K562 (cell line): Measurements from ENCODE around the gene SRPK2. TPM values are rescaled to one million over a fixed set of nuclear protein-coding genes. Genes with fewer than 3 reads are reported as not detected.

Experiments
- MGA ChIP-seq: fragments of 450-650 bp; IDR thresholded peaks from 2 replicates; pipeline ENCODE4 v1.6.1; 2016; ENCODE audit warnings: mild to moderate bottlenecking, moderate library complexity
- polyA plus RNA-seq, 8 experiments: library from polyadenylated mRNA; depleted of rRNA in 4 of 8; stranded (reverse) in 5 of 8; unstranded in 3 of 8; fragments of >200 nt; fragmentation: Nextera tagmentation in 2 of 8; fragmentation: Illumina TruSeq in 1 of 8; extraction: Ambion mirVana in 2 of 8; extraction: Trizol in 1 of 8; gene quantifications; 2 replicates each; pipeline versions ENCODE4 v1.2.1 to v1.2.3, GENCODE V29; 2011 to 2014; ENCODE audit warnings: inconsistent platforms in 1 of 8, missing spikeins in 1 of 8
- total RNA-seq, 7 experiments: library from RNA; depleted of rRNA in 6 of 7; stranded (reverse); fragments of >200 nt in 6 of 7; fragmentation: Illumina TruSeq in 2 of 7; extraction: Trizol in 2 of 7; gene quantifications; 2 replicates each; pipeline versions ENCODE4 v1.2.1 to v1.2.3, GENCODE V29; 2011 to 2021; ENCODE audit warnings: low replicate concordance in 1 of 7

SRPK2 gene
- total and polyA plus RNA-seq, 9 of the 15 experiments (the other 6 are each of a cell fraction or from before 2014, with no cell fraction given): 21.5 to 44.7 (median 33.3) TPM

- TF ChIP-seq MGA: no peak
Observed at GRCh38 chr7:105364684-105365083, 24.0 kb downstream of the SRPK2 start (continued).
